Peyer's patch (tissue), 4 donors: ENCODE measurements around the gene FBXO42. TPM values are rescaled to one million over a fixed set of nuclear protein-coding genes. Genes with fewer than 3 reads are reported as not detected.

Experiments
- DNase-seq, 3 donors: peaks; one replicate each; pipeline ENCODE4 v3.0.0-alpha.2; 2017 to 2019
- H3K27ac ChIP-seq, 4 donors: fragments of 200-600 bp; sonication (generic); one replicate each; pipeline ENCODE4 v1.5.1; 2016 to 2019
- H3K27me3 ChIP-seq, 2 donors: fragments of 200-600 bp; sonication (generic); one replicate each; pipeline ENCODE4 v1.5.1; 2019
- H3K36me3 ChIP-seq, 3 donors: fragments of 200-600 bp; sonication (generic); one replicate each; pipeline ENCODE4 v1.5.1; 2016 to 2019
- H3K4me1 ChIP-seq, 4 donors: fragments of 200-600 bp; sonication (generic); one replicate each; pipeline ENCODE4 v1.5.1; 2016 to 2019
- H3K4me3 ChIP-seq, 4 donors: fragments of 200-600 bp; sonication (generic); 1 replicate in 3 of 4; 2 replicates in 1 of 4; pipeline ENCODE4 v1.5.1; 2016 to 2019; ENCODE audit warnings: mild to moderate bottlenecking in 1 of 4
- H3K9me3 ChIP-seq, 4 donors: fragments of 200-600 bp; sonication (generic); one replicate each; pipeline ENCODE4 v1.5.1; 2016 to 2019; ENCODE audit warnings: mild to moderate bottlenecking in 1 of 4
- CTCF ChIP-seq, 6 experiments: fragments of 450-650 bp in 4 of 6; fragments of 200-600 bp in 2 of 6; sonication (generic) in 1 of 6; IDR thresholded peaks; one replicate each; pipeline ENCODE4 v1.5.1; 2017 to 2019; ENCODE audit warnings: antibody characterized with exemption in 6 of 6, mild to moderate bottlenecking in 3 of 6, moderate library complexity in 1 of 6
- POLR2A ChIP-seq, 2 donors: fragments of 450-650 bp; IDR thresholded peaks; one replicate each; pipeline ENCODE4 v1.5.1; 2017; ENCODE audit warnings: antibody characterized with exemption in 2 of 2, mild to moderate bottlenecking in 2 of 2, moderate library complexity in 2 of 2
- total RNA-seq, 4 donors: library from RNA; depleted of rRNA; stranded (reverse); fragments of >200 nt; gene quantifications; one replicate each; pipeline ENCODE4 v1.1.0, GENCODE V29; 2016

The FBXO42 gene
- total RNA-seq, 4 donors from 2014 or later: 15.7 to 29.4 (median 24.5) TPM

GRCh38 chr1:16205891-16206546, 146.3 kb downstream of the FBXO42 start:
- DNase-seq: no peak
- peaks cover 0 to 11% (median 8%) of the 10 kb centered on the region in 4 donors for H3K4me1 ChIP-seq
- H3K9me3 ChIP-seq: no peaks in the 10 kb centered on the region
- H3K27ac ChIP-seq: peak overlapping the region; percentile 88 to 98 (median 92)
- no peaks in the 10 kb centered on the region for H3K36me3 ChIP-seq
- TF ChIP-seq POLR2A (IDR thresholded peaks at IDR 0.05): no peak
- TF ChIP-seq CTCF (IDR thresholded peaks at IDR 0.05): no peak
- H3K4me3 ChIP-seq: peak overlapping the region; percentile 57 to 64 (median 62)
- no peaks in the 10 kb centered on the region for H3K27me3 ChIP-seq

GRCh38 chr1:16205334-16205671, 147.0 kb downstream of the FBXO42 start:
- Histone ChIP-seq H3K4me1 (peaks cover 0 to 11% (median 8%) of the 10 kb centered on the region in 4 donors), H3K9me3 (no peaks in the 10 kb centered on the region), H3K36me3 (no peaks in the 10 kb centered on the region), H3K27me3 (no peaks in the 10 kb centered on the region), H3K27ac (no peak overlapping the region), H3K4me3 (no peak overlapping the region)
- no peak for TF ChIP-seq CTCF (IDR thresholded peaks at IDR 0.05)
- TF ChIP-seq POLR2A (IDR thresholded peaks at IDR 0.05): no peak
- DNase-seq: no peak

GRCh38 chr1:16204634-16205333, 147.5 kb downstream of the FBXO42 start:
- H3K4me3 ChIP-seq: no peak overlapping the region
- no peaks in the 10 kb centered on the region for H3K27me3 ChIP-seq
- no peak overlapping the region for H3K27ac ChIP-seq
- H3K36me3 ChIP-seq: no peaks in the 10 kb centered on the region
- H3K4me1 ChIP-seq: peaks cover 0 to 11% (median 8%) of the 10 kb centered on the region in 4 donors
- H3K9me3 ChIP-seq: no peaks in the 10 kb centered on the region
- DNase-seq: peak in 2 of 3 donors; percentile 37 to 67
- TF ChIP-seq POLR2A (IDR thresholded peaks at IDR 0.05) (no peak), CTCF (IDR thresholded peaks at IDR 0.05) (peak in 4 of 6 experiments; percentile 24 to 38 (median 27))

- Histone ChIP-seq H3K36me3 (no peaks in the 10 kb centered on the region), H3K27me3 (no peaks in the 10 kb centered on the region), H3K27ac (no peak overlapping the region), H3K4me3 (no peak overlapping the region), H3K9me3 (no peaks in the 10 kb centered on the region), H3K4me1 (peaks cover 0 to 11% (median 8%) of the 10 kb centered on the region in 4 donors)
- DNase-seq: no peak
- TF ChIP-seq CTCF (IDR thresholded peaks at IDR 0.05) (no peak), POLR2A (IDR thresholded peaks at IDR 0.05) (no peak)
These were observed 148.1 kb downstream of the FBXO42 start for GRCh38 chr1:16204216-16204615.

GRCh38 chr1:16203550-16203949, 148.7 kb downstream of the FBXO42 start:
- Histone ChIP-seq H3K36me3 (no peaks in the 10 kb centered on the region), H3K4me3 (no peak overlapping the region), H3K27ac (no peak overlapping the region), H3K4me1 (peaks cover 0 to 11% (median 8%) of the 10 kb centered on the region in 4 donors), H3K27me3 (no peaks in the 10 kb centered on the region), H3K9me3 (no peaks in the 10 kb centered on the region)
- DNase-seq: no peak
- TF ChIP-seq POLR2A (IDR thresholded peaks at IDR 0.05) (no peak), CTCF (IDR thresholded peaks at IDR 0.05) (no peak)
